Measurements from ENCODE around the gene OTUD4.

OTUD4 gene

GRCh38 chr4:145130788-145131399 lies 49.5 kb downstream of the OTUD4 start:
- peak; percentile 18 for DNase-seq (ENCODE audit: low spot score)

DNA sequence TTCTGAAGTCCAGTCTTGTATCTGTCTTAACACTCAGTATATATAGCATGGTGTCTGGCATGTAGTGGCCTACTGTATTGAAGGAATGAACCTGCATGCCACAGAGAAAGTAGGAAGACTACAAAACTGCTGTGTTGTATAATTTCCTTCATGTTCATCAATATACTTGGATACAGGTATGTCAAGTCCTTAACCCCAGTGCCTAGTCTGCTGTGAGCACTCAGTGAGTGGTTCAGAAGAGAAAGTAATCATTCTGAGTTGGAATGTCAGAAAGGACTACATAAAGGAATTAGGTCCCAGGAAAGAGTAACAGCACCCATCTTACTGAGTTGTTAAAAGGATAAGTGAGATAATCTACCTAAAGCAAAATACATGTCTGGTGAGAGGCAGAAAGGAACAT lies 50.3 kb downstream of the OTUD4 start:
- DNase-seq (ENCODE audit: low spot score) = no peak

GRCh38 chr4:145125396-145125795 lies 55.0 kb downstream of the OTUD4 start:
- DNase-seq (ENCODE audit: low spot score) = no peak

- DNase-seq (ENCODE audit: low spot score) = no peak
These were observed 72.3 kb downstream of the OTUD4 start for GRCh38 chr4:145108128-145108527.

GRCh38 chr4:145107126-145107525 lies 73.3 kb downstream of the OTUD4 start:
- no peak for DNase-seq (ENCODE audit: low spot score)

DNA sequence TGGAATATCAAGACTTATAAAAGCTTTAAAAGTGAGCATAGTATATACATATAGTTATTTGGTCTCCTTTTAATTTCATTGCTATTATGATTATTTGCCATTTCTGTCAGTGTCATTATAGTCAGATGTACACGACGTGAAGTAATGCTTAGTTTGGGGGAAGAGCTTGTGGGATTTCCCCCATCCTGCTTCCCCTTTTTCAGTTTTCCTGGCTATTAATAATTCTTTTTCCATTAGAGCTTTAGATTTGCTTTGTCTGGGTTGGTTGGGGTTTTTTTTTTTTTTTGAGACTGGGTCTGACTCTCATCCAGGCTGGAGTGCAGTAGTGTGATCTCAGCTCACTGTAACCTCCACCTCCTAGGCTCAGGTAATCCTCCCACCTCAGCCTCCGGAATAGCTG lies 76.9 kb downstream of the OTUD4 start:
- no peak for DNase-seq (ENCODE audit: low spot score)

DNA sequence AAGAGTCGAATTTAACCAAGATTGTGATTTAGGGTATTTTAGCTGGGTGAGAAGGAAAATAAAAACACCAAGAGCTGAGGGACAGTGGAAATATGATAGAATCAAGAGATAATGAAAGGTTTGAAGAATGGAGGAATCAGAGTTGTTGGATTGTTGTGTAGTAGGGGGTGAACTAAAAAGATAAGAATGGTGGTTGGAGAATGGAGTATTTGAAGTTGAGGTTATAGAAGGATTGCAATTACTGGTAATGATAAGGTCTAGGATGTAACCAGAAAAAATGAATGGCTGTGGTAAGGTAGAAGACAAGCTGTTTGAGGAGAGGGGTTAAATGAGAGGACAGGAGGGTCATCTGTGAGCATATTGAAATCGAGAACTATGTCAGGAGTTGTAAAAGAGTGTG lies 77.8 kb downstream of the OTUD4 start:
- no peak for DNase-seq (ENCODE audit: low spot score)

DNA sequence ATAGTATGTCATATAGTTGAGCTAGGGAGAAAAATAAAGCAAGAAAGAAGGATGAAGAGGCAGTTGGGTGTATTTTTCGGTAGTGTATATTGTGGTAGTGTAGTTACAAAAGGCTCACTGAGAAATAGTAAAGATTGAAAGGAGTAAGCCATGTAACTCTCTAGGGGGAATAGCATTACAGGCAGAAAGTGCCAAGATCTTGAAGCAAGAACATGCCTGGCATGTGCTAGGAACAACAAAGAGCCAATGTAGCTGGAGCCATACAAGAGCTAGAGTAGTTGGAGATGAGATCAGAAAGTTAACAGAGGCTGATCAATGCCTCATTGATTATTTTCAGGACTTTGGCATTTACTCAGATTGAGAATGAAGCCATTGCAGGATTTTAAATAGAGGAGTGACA lies 79.3 kb downstream of the OTUD4 start:
- no peak for DNase-seq (ENCODE audit: low spot score)

DNA sequence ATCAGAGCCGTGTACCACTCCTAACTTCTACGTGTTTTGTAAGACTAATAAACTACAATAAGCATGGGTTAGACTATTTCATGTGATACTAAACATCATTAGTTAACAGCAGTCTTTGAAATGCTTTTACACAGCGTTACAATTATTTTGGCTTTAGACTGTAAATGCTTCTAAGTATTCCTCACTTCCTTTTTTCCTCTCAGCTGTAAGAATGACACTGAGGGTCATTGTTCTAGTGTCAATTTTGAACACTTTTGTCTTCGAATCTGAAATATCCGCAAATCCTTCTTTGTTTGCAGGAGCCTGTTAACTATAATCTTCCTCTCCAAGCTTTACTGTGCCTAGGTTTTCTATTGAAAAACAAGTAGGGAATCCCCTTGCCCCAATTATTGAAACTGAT lies 80.7 kb downstream of the OTUD4 start:
- DNase-seq (ENCODE audit: low spot score) = no peak

GRCh38 chr4:145098675-145099037 lies 81.7 kb downstream of the OTUD4 start:
- DNase-seq (ENCODE audit: low spot score) = peak; percentile 57

- peak; percentile 93 for DNase-seq (ENCODE audit: low spot score)
These were observed 82.3 kb downstream of the OTUD4 start, which contains the start of the genes ABCE1 and ANAPC10 for GRCh38 chr4:145097821-145098674. Gene ABCE1, plus strand, starts transcription at chr4:145098311. Its CDS starts 6,102 bp downstream, at chr4:145104413. Gene ANAPC10, minus strand, starts transcription at chr4:145098196. Its CDS starts 2,097 bp downstream, at chr4:145096099.

GRCh38 chr4:145097331-145097820 lies 83.0 kb downstream of the OTUD4 start:
- DNase-seq (ENCODE audit: low spot score) = no peak

DNA sequence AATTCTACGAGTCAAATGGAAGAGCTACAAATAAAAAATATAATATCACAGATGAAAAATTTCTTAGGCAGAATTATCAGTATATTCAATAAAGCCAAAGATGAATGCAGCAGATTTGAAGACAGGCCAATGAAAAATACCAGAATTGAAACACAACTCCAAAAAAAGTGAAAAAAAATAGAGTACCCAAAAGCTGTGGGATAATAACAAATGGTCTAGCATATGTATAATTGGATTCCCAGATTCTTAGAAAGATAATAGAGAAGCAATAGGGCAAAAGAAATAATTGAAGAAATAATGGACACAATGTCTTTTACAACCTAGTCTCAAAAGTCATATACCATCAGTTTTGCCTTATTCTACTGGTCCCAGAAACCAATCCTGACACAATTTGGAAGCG lies 86.8 kb downstream of the OTUD4 start:
- DNase-seq (ENCODE audit: low spot score) = no peak

- DNase-seq (ENCODE audit: low spot score) = no peak
These were observed 90.0 kb downstream of the OTUD4 start for GRCh38 chr4:145090380-145090779.

GRCh38 chr4:145083891-145084605 lies 96.3 kb downstream of the OTUD4 start:
- no peak for DNase-seq (ENCODE audit: low spot score)
